ENCODE data around the gene EPDR1.

DNA sequence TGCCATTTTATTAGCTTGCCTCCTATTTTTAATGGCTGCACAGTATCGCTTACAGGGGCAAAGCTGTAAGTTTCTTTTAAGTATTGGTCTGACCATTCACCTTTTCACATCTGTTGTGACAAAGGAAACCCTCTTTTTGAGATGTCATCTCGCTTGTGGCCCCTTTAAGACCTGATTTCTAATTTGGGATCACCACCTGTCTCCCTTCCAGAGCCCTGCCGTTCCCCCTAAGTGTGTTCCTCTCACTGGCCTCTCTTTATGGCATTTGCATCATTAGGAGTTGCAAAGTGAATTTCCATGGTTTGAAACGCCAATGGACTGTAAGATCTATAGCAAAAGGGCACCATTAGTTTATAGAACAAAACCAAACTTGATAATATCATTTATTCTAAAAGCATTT is 1.4 kb downstream of the EPDR1 start:
- TF ChIP-seq, protein P1, sequence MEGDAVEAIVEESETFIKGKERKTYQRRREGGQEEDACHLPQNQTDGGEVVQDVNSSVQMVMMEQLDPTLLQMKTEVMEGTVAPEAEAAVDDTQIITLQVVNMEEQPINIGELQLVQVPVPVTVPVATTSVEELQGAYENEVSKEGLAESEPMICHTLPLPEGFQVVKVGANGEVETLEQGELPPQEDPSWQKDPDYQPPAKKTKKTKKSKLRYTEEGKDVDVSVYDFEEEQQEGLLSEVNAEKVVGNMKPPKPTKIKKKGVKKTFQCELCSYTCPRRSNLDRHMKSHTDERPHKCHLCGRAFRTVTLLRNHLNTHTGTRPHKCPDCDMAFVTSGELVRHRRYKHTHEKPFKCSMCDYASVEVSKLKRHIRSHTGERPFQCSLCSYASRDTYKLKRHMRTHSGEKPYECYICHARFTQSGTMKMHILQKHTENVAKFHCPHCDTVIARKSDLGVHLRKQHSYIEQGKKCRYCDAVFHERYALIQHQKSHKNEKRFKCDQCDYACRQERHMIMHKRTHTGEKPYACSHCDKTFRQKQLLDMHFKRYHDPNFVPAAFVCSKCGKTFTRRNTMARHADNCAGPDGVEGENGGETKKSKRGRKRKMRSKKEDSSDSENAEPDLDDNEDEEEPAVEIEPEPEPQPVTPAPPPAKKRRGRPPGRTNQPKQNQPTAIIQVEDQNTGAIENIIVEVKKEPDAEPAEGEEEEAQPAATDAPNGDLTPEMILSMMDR (conservative IDR thresholded peaks at IDR 0.05 in 1 of 2, IDR thresholded peaks at IDR 0.05 in 1 of 2; ENCODE audit: low read depth in 1 of 2, low read length in 2 of 2), result no peak
- TF ChIP-seq EZH2 (IDR thresholded peaks at IDR 0.05; ENCODE audit: low read length, missing control alignments), result no peak
